Measurements from ENCODE around the gene YDJC.
"Not testable (repeated sequence)": the region's sequence is repeated elsewhere in the genome, so short reads cannot be mapped to it uniquely, and the experiment has no call there.

YDJC gene

DNA sequence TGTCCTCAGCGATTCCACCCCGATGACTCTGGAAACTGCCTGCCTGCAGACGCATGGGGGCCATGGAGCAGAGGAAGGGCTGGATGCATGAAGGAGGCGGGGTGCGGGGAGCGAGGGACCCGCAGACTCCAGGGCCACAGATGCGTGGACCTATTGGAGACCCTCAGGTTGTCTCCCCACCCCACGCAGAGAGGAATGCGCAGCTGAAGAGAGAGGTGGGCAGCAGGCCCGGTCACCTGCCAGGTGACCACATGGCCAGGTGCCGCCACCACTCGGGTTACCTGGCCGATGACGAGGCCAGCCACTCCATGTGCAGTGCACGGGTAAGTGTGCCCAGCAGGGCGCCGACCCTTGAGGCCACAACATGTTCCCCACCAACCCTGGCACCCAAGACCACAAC is 3.1 kb upstream of the YDJC start:
- DNase-seq (ENCODE audit: low read depth in 2 of 2) = no peak

- DNase-seq (ENCODE audit: low read depth in 2 of 2) = peak; percentile 49 to 55
Observed at GRCh38 chr22:21632237-21632895, 2.5 kb upstream of the YDJC start, which contains the start of gene CCDC116. Gene CCDC116, plus strand, starts transcription at chr22:21632760. Its CDS starts 422 bp downstream, at chr22:21633182.

- no peak for DNase-seq (ENCODE audit: low read depth in 2 of 2)
Observed at GRCh38 chr22:21631025-21631424, 1.2 kb upstream of the YDJC start.

DNA sequence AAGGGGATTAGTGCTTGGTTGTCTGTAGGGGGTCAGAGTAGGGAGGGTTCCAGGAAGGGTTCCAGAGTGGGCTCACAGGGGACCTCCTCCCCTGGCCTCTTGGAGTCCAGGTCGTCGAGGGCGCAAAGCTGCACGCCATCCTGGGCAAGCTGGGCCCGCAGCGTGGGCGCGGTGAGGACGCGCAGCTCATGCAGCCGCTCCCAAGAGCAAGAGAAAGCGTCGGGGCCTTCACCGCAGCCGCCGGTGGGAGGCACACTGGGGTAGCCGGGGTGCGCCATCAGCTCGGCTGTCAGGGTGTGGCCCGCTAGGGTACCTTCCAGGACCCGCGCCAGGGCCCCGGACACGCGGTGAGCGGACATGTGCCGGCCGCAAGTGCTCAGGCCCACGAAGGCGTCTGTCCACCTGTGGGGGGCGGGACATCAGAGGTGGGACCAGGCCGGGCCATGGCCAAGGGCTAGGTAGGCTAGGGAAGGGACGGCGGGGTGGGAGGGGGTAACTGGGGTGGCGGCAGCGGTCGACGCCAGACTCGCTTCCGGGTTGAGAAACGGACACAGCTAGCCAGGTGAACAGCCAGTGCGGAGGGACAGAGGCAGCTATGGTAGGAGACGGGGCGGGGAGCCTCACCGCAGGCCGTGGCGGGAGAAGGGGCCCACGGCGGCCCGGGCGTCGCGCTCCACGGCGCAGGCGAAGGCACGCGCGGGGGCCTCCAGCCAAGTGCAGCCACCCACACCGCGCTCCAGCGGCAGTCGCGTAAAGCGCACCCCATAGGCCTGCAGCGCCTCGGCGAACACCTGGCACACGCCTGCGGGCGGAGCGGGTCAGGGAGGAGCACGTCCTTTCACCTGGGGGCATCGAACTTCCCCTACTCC is 1.2 kb downstream of the YDJC start:
- DNase-seq (ENCODE audit: low read depth in 2 of 2) = no peak

- no peak for DNase-seq (ENCODE audit: low read depth in 2 of 2)
Observed at GRCh38 chr22:21626735-21627469, 2.9 kb downstream of the YDJC start.

DNA sequence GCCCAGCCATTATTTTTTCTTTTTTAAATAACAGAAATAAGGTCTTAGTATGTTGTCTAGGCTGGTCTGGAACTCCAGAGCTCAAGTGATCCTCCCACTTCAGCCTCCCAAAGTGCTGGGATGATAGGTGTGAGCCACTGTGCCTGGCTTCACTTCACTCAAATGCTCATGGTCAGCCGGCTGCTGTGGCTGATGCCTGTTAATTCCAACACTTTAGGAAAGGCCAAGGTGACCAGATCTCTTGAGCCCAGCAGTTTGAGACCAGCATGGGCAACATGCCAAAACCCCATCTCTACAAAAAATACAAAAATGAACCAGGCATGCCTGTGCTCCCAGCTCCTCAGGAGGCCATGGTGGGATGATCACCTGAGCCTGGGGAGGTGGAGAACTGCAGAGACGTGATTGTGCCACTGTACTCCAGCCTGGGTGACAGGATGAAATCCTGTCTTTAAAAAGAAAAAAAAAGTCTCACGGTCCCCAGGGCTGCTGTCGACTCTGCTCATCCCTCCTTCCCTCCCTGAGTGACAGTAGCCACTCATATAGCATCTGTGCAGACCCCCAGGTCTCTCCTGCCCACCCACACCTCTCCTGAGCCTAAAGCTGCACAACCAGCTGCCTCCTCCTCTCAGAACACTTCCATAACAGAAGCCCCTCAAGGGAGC is 3.6 kb downstream of the YDJC start:
- DNase-seq (ENCODE audit: low read depth in 2 of 2) = no peak

- no peak for DNase-seq (ENCODE audit: low read depth in 2 of 2)
Observed at GRCh38 chr22:21624880-21625791, 4.7 kb downstream of the YDJC start.

- DNase-seq (ENCODE audit: low read depth in 2 of 2) = peak; percentile 36 to 65
Observed at GRCh38 chr22:21624120-21624879, 5.5 kb downstream of the YDJC start.

DNA sequence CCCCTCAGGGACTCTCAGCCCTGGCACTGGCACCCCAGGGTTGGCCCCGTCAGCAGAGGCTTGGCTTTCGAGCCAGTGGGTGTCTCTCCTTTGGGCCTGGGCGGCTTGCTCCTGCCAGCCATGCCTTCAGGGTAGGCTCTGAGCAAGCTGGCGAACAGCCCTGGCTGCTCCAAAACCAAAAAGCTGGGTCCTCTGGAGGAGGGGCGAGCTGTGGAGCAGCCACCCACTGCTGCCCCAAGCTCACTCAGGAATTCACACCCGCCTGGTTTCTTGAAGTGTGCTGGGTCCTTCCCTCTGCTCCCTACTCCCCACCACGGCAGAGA is 6.2 kb downstream of the YDJC start:
- no peak for DNase-seq (ENCODE audit: low read depth in 2 of 2)

DNA sequence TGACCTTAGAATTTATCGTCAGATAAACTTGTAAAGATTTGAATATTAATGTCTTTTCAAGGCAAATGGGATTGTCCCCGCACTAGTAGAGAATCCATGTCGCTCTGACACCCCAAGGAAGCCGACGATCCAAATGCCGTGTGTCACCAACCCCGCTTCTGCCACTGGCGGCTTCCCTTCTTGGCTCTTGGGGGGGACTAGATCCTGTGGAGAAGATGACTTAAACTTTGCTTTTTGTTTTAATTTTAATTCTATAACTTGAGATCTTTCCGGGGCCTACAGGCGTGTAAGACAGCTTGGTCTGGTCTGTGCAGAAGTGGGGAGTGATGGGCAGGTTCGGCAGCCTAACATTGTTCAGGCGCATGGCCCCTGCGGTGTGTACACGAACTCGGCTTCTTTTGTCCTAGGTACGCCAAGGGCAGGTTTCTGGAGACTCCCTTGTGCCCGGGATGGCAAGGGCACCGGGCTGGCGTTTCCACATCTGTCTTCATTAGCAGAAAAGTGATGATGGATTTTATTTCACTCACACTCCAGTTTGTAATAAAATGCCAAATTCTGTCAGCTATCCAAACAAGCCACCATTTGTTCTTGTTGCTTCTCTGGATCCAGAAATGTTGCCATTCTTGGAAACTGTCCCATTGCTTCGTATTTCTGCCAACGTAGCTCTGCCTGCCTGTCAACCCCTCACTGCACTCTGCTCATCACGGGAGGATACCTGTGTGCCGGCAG is 6.7 kb downstream of the YDJC start:
- no peak for DNase-seq (ENCODE audit: low read depth in 2 of 2)

DNA sequence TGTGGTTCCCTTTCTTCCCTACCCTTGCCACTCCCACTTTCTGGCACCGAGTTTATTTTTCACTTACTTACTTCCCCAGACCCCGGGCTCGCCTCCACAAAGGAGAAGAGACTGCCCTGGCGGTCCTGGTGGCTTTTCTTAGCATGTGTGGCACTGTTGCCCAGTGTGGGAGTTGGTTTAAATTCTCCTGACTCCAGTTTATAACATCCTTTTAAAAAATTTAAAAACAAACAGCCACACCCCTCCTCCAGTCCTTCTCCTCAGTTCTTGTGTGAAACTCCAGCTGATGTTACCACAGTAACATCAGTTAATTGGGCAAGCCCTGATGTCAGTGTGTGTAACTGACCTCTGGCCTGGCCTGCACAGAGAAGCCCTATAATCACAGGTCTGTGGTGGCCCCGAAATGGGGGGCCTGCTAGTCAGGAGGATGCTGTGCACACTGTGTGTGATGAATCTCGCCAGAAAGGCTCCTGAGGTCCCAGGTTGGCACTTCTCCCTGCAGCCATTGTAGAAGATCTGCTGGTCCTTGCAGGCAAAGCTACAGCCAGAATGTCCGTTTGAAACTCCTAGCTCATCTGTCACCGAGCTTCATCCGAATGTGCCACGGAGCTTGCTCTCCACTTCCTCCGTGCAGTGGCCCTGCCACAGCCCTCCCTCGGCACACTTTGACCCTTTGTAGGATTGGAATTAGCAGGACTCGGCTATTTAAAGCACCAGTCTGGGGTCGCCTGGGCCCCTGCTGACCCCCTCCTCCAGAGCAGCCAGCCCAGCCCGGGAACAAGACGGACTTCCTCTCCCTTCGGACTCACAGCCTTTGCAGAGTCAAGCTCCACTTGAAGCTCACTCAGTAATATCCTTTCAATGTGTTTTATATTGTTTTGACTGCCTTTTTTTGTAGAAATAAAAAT is 7.6 kb downstream of the YDJC start:
- DNase-seq (ENCODE audit: low read depth in 2 of 2) = no peak

DNA sequence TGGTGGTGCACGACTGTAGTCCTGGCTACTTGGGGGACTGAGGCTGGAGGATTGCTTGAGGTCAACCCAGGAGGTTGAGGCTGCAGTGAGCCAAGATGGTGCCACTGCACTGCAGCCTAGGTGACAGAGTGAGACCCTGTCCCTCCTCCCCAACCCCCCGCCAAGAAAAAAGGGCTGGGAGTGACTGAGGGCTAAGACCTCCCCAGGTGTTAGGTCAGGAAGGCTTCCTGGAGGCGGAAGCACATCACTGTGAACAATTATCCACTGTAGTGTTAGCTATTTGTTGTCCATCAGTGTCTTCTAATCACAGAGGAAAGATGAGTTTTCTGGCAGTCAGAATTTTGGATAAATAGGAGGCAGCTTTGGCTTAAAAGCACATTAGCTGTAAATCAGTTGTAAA is 8.8 kb downstream of the YDJC start:
- DNase-seq (ENCODE audit: low read depth in 2 of 2) = no peak

- not testable (repeated sequence) for DNase-seq (ENCODE audit: low read depth in 2 of 2)
Observed at GRCh38 chr22:21617337-21617736, 12.5 kb downstream of the YDJC start.

DNA sequence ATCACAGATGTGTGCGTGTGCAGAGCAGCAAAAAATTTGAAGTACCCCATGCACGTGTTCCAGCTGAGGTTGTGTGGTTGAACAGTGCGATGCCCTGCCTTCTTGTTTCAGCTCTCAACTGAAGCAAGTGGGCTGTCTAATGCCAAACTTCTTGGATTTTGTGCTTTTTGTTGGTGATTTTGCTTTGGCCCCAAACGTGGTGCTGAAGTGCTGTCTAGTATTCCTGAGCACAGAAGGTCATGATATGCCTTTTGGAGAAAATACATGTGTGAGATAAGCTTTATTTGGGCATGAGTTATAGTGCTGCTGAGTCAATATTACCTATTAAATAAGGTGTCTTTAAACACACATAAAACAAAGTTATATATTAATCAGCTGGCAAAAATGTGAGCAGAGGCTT is 14.1 kb downstream of the YDJC start:
- DNase-seq (ENCODE audit: low read depth in 2 of 2) = no peak

- DNase-seq (ENCODE audit: low read depth in 2 of 2) = no peak
Observed at GRCh38 chr22:21613553-21614233, 16.1 kb downstream of the YDJC start.

DNA sequence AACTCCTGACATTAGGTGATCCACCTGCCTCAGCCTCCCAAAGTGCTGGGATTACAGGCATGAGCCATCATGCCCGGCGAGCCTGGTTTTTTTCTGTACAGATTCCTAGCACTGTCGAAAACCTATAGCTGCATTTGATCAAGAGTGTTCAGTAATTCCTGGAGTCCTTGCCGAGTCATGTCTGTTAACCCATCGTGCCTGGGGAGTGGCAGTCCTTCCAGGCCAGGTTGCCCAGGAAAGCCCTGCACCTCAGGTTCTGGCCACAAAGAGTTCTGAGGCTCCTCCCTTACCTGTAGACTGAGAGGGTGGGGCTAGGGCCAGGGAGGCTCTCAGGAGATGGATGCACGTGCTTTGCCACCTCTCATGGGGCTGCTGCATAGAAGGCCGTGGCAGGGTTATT is 17.0 kb downstream of the YDJC start:
- no peak for DNase-seq (ENCODE audit: low read depth in 2 of 2)

DNA sequence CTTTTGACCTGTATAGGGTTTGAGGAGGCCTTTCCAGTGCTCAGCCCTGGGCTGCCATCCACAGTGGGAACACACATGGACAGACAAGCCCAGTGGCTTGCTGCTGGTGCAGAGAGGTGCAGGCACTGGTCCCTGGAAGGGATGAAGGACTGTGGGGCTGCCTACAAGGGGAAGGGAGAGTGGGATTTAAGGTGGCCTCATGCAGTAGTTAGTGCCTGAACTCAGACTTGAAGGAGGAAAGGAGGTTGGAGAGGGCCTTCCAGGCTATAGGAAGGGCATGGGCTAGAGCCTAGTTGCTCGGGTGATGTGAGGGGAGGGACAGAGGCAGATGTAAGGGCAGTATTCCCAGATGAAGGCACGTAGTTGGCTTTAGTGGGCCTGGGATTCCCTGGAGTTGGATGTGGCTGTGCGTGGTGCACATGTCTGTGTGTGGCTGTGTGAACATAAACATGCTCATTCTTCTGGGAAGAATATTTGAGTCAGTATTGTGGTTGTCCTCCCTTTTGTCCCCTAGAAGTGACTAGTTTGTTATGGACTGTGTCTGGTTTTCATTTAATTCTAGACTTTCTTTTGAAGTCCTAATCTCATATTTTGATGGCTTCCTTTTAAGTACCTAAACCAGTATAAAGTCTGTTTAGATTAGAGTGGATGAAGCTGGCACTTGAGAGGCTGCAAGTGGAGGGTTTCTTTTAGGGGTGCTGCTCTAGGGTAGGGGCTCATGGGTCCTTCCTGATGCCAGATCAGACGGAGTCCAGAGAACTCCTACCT is 18.4 kb downstream of the YDJC start:
- no peak for DNase-seq (ENCODE audit: low read depth in 2 of 2)

All from stimulated activated CD4-positive, alpha-beta T cell treated with anti-CD3 and anti-CD28 coated beads, Interleukin-4, amount 100 ng/mL, for 48 hours (primary cell).